ENCODE measurements around the gene KLRF1.

GRCh38 chr12:9867531-9867930 lies 40.2 kb downstream of the KLRF1 start:
- TF ChIP-seq POLR2A (IDR thresholded peaks at IDR 0.05): no peak
- TF ChIP-seq CTCF (IDR thresholded peaks at IDR 0.05 in 4 of 5, conservative IDR thresholded peaks at IDR 0.05 in 1 of 5): no peak
